GM21447 (cell line): ENCODE data around the gene VAMP5.
"Not testable (repeated sequence)": the region's sequence is repeated elsewhere in the genome, so short reads cannot be mapped to it uniquely, and the experiment has no call there.

ENCODE experiments used
- ATAC-seq: cut with Tn5 transposase; IDR thresholded peaks from one replicate; pipeline ENCODE4 v1.9.1; 2021; ENCODE audit not compliant: unreplicated experiment

The VAMP5 gene, protein sequence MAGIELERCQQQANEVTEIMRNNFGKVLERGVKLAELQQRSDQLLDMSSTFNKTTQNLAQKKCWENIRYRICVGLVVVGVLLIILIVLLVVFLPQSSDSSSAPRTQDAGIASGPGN

DNA sequence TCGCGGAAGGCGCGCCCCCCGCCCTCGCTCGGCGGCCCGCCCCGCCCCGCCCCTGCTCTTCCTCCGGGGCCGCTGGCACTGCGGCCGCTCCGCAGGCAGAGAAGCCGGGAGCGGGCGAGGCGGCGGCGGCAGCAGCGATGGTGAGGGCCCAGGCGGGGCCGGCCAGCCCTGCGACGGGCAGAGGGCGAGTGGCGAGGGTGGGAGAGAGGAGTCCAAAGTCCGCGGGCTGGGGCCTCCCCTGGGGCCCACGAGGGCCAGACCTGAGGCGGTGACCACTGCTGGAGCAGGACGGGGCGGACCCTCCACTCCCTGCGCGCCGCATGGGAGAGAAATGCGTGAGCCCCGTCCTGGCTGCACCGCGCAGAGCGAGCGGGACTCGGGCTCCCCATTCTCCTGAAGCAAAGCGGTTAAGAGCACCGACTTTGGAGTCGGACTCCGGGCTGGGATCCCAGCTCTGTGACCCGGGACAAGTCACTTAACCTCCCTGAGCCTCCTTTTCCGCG is at the start of gene VAMP5:
Gene VAMP5, plus strand, starts transcription at position 78 of the 503 bp plus-strand sequence. Its CDS starts 60 bp downstream, at position 138.
- peak; percentile 17 for ATAC-seq

DNA sequence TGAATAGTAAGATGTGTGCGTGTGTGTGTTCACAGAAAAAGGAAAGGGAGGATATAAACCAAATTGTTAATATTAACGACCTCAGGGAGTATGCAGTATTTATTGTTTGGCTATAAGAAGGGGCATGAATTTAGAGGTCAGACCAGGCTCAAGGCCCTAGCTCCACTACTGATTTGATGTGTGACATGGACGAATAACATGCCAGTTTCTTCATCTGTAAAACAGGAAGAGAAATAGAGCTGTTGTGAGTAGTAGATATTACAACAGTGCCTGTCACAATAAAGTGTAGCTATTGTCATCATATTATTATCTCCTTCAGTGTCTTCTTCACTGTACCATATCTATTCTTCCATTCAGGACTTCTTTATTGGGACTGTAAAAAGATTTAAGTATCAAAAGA is 49.4 kb upstream of the VAMP5 start:
- ATAC-seq, result no peak

DNA sequence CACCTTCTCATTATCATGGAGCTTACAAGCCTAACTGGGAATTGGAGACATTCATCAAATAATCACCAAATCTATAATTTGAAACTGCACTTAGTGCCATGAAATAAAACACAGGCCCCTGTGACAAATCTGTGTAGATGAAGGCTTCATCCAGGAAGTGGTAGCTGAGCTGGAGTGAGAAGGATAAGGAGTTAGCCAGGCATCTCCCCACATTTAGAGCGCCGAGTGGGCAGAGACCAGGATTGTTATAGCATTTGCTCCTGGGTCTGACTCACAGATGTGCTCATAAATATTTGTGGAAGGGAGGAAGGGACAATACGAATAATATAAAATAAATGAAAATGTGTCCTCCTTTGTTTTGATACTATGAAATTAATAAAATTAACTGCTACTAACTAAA is 47.8 kb upstream of the VAMP5 start:
- ATAC-seq, result no peak

DNA sequence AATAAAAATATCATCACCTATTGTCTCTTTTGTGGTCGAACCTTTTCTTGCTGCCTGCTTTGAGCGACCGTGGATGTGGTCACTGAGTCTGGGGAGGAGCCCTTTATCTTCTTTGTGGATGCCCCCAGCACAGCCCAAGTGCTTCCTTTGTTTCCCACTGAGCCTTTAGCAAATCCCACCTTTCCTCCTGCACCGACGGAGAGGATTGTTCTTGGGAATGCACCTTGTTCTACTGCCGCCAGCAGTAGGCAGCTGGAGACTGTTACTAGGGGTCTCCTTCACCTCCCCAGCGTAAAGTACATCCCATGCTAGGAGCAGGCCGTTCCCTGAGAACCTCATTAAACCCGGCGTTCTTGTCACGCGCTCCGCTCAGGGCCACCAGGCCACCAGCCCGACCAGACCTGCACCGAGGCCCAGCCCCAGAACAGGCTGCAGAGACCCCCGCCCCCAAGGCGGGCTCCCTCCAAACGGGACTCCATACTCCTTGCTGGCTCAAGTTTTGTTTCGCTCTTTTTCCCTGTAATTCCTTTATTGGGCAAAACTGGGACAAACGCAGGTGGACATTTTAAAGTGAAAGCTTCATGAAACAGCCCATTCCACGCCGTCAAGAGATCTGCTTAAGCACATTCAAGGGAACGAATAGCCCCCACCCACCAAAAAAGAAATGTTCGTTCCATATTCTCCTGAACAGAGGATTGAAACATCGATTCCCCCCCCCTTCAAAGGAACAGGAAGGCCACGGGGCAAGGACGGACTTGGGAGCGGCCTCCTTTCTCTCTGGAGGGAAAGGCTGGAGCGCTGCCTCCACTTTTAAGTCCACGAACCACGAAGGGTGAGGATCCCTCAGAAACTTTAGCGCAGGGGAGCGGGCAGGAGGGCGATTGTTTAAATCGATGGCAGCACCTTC is 46.4 kb upstream of the VAMP5 start:
- no peak for ATAC-seq

DNA sequence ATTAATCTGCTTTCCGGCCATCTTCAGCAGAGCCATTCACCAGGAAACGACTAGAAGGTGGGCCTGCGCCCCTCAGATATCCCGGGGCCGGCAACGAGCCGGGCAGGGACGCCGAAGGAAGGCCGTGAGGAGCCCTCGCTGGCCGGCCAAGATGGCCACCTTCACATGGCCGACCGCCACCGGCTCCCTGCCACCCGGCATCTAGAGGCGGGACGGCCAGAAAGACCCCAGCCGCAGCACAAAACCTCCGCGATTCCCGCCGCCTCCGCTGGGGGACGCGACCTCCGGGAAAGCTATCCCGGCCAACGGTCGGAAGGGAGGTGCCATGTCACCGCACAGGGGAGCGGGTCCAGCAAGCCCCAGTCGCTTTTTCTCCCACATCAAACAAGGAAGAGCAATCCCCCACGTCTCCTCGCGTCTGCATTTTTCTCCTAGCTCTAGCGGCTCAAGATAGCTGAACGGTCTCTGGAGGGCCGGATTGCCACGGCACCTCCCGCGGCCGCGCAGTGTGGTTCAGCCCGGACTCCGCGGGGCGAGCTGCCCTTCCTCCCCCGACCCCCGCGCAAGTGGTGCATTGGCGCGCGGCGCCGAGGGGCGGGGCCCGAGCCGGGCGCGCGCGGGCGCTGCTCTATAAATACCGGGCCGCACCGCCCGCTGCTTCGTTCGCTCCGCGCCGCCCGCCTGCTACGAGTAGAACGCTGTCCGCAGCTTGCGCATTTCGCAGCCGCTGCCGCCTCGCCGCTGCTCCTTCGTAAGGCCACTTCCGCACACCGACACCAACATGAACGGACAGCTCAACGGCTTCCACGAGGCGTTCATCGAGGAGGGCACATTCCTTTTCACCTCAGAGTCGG is 45.5 kb upstream of the VAMP5 start, which contains the start of gene MAT2A:
Gene MAT2A, plus strand, starts transcription at position 662 of the 854 bp plus-strand sequence. Its CDS starts 120 bp downstream, at position 782.
- ATAC-seq, result peak; percentile 59

DNA sequence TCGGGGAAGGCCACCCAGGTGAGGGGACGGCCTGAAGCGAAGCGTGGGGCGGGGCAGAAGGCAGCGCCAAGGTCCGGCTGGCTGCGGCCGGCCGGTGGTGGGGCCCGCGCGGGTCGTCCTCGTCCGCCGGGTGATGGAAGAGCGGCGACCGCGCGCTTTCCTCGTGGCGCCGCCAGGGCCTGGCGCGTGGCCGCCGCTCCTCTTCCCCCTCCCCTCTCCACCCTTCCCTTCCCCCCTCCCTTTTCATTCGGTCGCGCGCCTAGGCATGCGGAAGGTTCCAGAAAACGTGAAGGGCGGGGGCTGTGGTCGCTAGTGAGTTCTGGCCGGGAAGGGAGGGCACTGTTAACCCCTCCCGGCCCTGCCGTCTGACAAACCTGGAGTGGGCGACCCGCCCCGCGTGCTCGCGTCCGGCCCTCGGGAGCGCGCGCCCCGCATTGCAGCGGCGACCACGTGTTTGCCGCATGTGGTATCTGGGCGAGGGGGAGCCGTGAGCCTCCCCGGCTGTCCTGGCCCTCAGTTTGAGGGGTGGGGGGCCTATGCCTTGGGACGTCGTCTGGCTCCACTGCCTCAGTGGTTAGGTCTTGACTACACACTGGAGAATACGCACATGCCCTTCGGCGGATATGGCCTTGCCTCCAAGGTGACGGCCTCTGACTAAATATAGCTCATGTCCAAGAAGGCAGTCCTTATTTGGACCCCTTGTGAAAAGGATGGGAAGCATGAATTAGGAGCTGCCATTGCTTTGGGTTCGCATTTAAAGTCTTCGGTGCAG is 44.7 kb upstream of the VAMP5 start:
- peak; percentile 32 for ATAC-seq

DNA sequence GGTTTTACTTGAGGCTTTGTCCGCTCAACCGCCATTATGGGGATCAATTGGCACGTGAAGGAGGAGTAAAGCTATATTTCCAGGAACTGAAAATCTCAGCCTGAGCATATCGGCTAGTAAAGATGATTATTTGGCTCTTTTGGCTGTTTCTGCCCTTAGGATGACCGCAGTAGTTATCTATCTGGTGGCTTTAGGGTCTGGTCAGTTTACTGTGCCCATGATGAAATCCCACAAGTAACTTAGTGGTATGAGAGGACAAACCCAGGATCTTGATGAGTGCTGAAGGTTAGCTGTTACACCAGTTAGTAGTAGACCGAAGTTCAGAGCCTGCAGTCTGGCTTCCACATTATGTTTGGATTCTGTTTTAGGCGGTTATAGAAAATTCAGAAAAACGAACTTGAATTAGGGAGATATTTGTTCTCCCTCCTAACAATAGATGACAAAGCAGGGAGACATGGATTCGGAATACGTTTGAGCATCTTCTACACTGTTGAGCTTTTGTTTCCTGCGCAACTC is 44.0 kb upstream of the VAMP5 start:
- peak; percentile 1 for ATAC-seq

DNA sequence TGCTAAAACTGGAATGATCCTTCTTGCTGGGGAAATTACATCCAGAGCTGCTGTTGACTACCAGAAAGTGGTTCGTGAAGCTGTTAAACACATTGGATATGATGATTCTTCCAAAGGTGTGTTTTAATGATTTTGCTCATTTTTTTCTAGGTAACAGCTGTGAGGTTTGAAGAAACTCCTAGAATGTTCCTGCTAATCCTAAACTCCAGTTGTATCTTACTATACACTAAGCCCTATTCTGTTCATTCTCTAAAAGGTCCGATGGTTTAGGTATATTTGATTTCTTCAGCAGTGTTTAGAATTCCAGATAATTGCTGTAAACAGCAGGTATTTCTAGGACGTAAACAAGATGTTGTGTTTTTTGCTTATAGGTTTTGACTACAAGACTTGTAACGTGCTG is 43.0 kb upstream of the VAMP5 start:
- ATAC-seq, result no peak

DNA sequence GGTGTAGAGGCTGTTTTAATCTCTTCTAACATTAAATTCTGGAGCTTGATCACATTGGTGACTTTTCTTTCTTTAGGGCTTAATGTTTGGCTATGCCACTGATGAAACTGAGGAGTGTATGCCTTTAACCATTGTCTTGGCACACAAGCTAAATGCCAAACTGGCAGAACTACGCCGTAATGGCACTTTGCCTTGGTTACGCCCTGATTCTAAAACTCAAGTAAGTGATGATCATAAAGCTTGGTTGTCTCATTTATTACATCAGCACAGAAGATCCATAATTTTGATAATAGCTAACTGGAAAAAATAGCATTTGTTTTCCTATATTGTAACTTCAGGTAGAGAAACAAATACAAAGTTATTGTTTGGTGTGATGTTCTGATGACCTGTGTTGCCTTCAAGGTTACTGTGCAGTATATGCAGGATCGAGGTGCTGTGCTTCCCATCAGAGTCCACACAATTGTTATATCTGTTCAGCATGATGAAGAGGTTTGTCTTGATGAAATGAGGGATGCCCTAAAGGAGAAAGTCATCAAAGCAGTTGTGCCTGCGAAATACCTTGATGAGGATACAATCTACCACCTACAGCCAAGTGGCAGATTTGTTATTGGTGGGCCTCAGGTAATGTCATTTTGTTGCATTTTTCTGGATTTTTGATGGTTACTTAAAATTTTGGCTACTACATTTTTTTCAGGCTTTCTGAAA is 42.3 kb upstream of the VAMP5 start:
- no peak for ATAC-seq

DNA sequence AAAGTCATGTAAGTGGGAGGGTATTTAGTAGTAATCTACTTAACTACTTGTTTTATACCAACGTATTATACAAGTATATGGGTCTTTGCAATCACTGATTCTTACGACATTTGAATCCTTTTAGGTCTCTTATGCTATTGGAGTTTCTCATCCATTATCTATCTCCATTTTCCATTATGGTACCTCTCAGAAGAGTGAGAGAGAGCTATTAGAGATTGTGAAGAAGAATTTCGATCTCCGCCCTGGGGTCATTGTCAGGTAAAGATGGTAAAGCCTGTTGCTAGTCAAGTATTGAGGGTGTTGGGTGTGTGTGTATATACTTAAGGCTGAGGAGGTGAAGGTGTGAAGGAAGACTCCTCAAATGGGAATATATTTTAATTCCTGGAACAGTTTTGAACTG is 41.5 kb upstream of the VAMP5 start:
- no peak for ATAC-seq

DNA sequence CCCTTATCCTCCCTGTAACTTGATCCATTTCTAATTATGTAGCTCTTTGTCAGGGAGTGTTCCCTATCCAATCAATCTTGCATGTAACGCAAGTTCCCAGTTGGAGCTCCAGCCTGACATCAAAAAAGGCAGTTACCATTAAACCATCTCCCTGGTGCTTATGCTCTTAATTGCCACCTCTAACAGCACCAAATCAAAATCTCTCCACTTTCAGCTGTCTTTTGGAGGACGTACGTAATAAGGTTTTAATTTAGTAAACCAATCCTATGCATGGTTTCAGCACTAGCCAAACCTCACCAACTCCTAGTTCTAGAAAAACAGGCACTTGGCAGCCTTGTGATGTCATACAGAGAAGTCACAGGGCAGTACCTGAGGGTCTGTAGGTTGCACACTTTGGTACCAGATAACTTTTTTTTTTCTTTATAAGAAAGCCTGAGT is 40.0 kb upstream of the VAMP5 start:
- not testable (repeated sequence) for ATAC-seq

DNA sequence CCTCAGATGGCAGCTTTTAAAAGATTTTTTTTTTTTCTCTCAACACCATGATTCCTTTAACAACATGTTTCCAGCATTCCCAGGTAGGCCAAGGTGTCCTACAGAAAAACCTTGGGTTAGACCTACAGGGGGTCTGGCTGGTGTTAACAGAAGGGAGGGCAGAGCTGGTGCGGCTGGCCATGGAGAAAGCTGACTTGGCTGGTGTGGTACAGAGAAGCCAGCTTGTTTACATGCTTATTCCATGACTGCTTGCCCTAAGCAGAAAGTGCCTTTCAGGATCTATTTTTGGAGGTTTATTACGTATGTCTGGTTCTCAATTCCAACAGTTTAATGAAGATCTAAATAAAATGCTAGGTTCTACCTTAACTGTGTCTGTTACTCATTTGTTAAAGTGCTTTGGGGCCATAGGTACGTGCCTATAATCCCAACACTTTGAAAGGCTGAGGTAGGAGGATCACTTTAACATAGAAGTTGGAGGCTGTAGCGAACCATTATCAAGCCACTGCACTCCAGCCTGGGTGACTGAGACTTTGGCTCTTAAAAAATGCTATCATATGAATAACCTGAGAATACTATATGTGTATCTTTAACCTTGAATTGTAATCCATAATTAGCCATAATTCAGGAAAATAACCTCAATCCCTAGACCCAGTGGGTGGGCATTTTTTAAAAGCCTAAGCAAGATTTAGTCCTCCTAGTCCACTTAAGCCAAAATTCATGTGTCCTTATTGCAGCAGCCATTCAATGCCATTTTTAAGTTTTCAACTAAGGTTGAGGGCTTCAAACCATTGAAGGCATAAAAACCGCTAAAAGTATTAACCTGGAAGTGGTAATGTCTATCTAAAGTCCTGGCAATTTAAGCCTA is 39.1 kb upstream of the VAMP5 start:
- not testable (repeated sequence) for ATAC-seq

DNA sequence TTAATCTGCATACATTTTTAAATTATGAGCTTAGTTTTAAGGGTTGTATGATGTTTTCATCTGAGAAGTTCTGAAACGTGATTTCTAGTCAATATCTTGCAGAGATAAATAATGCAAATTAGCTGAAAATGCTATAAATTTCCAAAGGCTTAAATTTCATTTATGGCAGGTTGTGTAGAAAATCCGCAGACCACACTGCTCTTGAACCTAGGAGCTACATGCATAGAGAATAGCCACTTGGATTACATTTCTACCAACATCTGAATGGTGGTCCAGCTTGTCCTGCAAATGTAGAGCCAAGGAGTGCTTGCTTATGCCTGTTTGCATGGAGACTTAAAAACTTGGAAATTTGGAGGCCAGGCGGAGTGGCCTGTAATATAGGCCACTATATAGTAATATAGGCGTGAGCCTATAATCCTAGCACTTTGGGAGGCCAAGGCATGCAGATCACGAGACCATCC is 38.4 kb upstream of the VAMP5 start:
- no peak for ATAC-seq

DNA sequence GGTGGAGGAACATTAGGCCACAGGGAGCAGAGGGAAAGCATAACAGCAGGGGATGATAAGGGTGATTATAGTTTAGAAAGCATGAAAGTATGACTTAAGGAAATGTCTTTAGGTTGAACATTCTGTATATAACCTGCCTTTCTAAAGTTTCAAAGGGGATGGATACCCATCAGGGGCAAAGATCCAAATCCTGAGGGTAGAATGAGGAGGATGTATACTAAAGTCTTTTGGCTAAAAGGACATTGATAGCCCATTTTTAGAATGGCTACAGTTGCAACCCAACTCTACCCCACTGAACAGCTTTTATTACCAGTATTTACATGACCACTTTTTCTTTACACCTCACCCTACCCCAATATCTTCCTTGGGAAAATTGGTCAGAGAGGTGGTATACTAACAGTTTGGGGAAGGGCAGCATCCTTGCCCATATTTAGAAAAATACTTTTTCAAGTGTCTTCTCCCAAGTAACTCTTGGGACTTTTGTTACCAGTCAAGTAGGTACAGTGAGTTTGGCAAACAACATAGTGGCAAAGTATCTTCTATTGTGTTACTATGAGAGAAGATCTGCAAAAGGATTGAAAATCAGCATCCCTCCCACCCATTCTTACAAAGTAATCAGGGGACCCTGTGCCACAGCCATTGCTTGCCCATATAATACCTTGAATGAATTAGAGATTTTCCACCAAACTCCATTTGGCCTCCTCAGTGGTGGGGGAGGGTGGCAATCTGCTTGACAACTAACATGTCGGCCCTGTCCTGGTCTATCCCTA is 37.0 kb upstream of the VAMP5 start:
- ATAC-seq, result no peak

DNA sequence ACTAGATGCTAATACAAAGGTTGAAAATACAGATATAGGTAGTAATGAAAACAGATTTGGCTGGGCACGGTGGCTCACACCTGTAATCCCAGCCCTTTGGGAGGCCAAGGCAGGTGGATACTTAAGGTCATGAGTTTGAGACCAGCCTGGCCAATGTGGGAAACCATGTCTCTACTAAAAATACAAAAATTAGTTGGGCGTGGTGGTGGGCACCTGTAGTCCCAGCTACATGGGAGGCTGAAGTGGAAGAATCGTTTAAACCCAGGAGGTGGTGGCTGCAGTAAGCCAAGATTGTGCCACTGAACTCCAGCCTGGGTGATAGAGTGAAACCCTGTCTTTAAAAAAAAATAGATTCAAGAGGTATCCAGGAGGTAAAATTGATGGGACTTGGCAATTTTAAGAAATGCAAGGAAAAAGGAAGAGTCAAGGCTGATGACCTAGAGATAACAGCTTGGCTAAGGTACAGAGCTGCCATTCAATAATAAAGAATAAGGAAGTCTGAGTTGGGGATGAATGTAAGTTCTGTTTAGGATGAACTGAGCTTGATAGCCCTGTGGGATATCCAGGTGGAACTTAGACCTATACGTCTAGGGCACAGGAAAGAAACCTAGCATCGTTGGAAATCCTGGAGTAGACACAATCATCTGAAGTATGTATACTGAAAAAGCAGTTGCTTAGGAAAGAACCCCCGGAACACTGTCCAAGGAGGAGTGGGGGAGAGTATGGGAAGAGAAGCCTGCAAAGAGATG is 36.2 kb upstream of the VAMP5 start:
- ATAC-seq, result no peak

DNA sequence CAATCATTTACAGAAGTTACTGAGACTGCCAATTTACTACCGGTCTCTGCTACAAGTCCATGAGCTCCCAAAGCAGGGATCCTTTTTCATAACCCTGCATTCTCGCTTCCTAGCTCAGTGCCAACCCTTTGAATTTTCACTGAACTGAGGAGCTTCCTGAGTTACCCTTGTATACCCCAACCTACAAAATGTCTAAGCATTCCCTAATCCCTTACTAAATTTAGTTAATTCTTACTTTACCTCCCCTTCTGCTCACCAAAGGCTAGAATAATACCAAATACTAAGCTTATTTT is 35.7 kb upstream of the VAMP5 start:
- no peak for ATAC-seq

DNA sequence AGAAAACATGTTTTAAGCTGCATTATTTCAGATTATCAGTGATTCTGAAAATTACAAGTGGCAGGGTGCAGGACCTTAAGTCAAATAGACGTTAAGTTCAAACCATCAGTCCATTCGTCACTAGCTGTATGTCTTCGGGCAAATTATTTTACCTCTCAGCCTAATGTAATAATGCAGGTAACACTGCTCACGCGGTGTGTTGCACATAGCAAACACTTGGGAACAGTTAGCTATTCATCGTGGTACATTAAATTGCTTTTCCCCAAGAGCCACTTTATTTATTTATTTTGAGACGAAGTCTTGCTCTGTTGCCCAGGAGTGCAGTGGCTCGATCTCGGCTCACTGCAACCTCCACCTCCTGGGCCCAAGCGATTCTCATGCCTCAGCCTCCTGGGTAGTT is 35.1 kb upstream of the VAMP5 start:
- no peak for ATAC-seq
